Tibial artery (tissue), 4 donors: ENCODE data around the gene CDSN.

ENCODE experiments used
- DNase-seq, 2 donors: peaks; one replicate each; pipeline ENCODE4 v3.0.0-alpha.2; 2019
- H3K27ac ChIP-seq, 2 donors: fragments of 200-600 bp; sonication (generic) in 1 of 2; 1 replicate in 1 of 2; 2 replicates in 1 of 2; pipeline ENCODE4 v1.5.1; 2018 to 2019; ENCODE audit warnings: mild to moderate bottlenecking in 1 of 2
- H3K27me3 ChIP-seq, 2 donors: fragments of 200-600 bp; sonication (generic) in 1 of 2; one replicate each; pipeline versions ENCODE4 v1.5.1 to v1.6.0; 2016 to 2019
- H3K36me3 ChIP-seq, 3 donors: fragments of 200-600 bp; sonication (generic) in 2 of 3; one replicate each; pipeline ENCODE4 v1.5.1; 2016 to 2019; ENCODE audit warnings: mild to moderate bottlenecking in 2 of 3
- H3K4me1 ChIP-seq, 4 donors: fragments of 200-600 bp; sonication (generic) in 2 of 4; 1 replicate in 3 of 4; 2 replicates in 1 of 4; pipeline ENCODE4 v1.5.1; 2016 to 2019
- H3K4me3 ChIP-seq, 2 donors: fragments of 200-600 bp; sonication (generic) in 1 of 2; 1 replicate in 1 of 2; 2 replicates in 1 of 2; pipeline ENCODE4 v1.5.1; 2018 to 2019; ENCODE audit warnings: mild to moderate bottlenecking in 2 of 2
- H3K9me3 ChIP-seq, 3 donors: fragments of 200-600 bp; sonication (generic) in 1 of 3; one replicate each; pipeline ENCODE4 v1.5.1; 2016 to 2019
- CTCF ChIP-seq, 2 experiments: fragments of 200-600 bp in 1 of 2; fragments of 450-650 bp in 1 of 2; IDR thresholded peaks; one replicate each; pipeline ENCODE4 v1.5.1; 2017 to 2019; ENCODE audit warnings: antibody characterized with exemption in 2 of 2, mild to moderate bottlenecking in 1 of 2, moderate library complexity in 1 of 2
- intact Hi-C: fragments of 100-400 bp; cut with DNase I; formaldehyde crosslinking; loops from one replicate; pipeline ENCODE4 v1.15.0; 2023; ENCODE audit warnings: low total_unique reads

Gene CDSN

GRCh38 chr6:31118178-31118577 lies 2.1 kb downstream of the CDSN start:
- H3K36me3 ChIP-seq: no peaks in the 10 kb centered on the region
- no peak for TF ChIP-seq CTCF (IDR thresholded peaks at IDR 0.05)
- H3K27ac ChIP-seq: no peak overlapping the region
- DNase-seq: no peak
- peaks cover 0 to 60% (median 44%) of the 10 kb centered on the region in 4 donors for H3K4me1 ChIP-seq
- intact Hi-C loops: no loop called here
- H3K9me3 ChIP-seq: no peaks in the 10 kb centered on the region
- H3K27me3 ChIP-seq: no peaks in the 10 kb centered on the region
- H3K4me3 ChIP-seq: no peak overlapping the region

- H3K36me3 ChIP-seq: no peaks in the 10 kb centered on the region
- TF ChIP-seq CTCF (IDR thresholded peaks at IDR 0.05): no peak
- H3K27ac ChIP-seq: peak overlapping the region; percentile 49 to 74
- DNase-seq: peak in 1 of 2 donors; percentile 58
- peak overlapping the region; percentile 25 to 46 for H3K4me3 ChIP-seq
- intact Hi-C loops: no loop called here
- no peaks in the 10 kb centered on the region for H3K9me3 ChIP-seq
- peaks cover 0 to 46% (median 31%) of the 10 kb centered on the region in 4 donors for H3K4me1 ChIP-seq
- H3K27me3 ChIP-seq: no peaks in the 10 kb centered on the region
Observed at GRCh38 chr6:31116661-31117385, 3.4 kb downstream of the CDSN start.

- Histone ChIP-seq H3K27ac (peak overlapping the region in 1 of 2 donors; percentile 74), H3K36me3 (no peaks in the 10 kb centered on the region), H3K9me3 (no peaks in the 10 kb centered on the region), H3K27me3 (no peaks in the 10 kb centered on the region), H3K4me1 (peaks cover 0 to 45% (median 31%) of the 10 kb centered on the region in 4 donors), H3K4me3 (no peak overlapping the region)
- intact Hi-C loops: no loop called here
- no peak for TF ChIP-seq CTCF (IDR thresholded peaks at IDR 0.05)
- no peak for DNase-seq
Observed at GRCh38 chr6:31115941-31116560, 4.2 kb downstream of the CDSN start.

DNA sequence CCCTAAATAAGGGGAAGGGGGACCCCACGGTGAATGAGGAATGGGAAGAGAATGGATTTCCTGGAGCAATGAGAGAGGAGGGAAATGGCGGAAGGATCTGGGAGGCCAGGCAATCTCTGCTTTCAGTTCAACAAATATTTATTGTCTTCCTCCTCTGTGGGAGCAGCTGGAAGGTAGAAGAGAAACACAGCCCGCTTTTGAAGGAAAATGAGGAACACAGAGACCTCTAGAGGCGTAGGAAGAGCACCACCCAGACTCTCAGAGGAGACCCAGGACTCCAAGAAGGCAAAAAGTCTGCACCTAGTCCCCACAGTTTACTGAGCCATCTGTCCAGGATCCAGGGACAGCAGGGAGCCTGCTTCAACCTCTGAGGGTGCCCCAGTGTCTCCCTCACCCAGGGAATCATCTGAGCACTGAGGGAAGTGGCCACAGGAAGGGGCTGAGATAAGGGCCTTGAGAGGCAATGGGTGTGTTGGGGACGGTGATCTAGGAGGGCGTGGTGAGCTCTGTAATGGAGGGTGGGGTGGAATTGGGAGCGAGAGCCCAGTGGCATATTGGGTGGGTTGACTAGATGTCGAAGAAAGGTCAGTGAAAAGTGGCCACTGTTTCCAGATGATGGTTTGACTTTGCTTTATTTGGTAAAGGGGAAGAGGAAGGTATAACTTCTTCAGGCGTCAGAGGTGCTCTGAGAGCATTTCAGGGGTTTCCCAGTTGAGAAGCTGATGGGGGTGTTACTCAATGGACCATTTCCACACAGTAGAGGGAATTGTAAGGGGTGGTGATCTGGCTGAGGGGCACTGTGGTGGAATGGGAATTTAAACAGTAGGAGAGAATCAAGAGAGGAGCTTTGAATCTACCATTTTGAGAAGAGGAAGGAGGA lies 5.0 kb downstream of the CDSN start:
- Histone ChIP-seq H3K27ac (peak overlapping the region; percentile 74 to 75), H3K4me3 (peak overlapping the region; percentile 36 to 47), H3K9me3 (no peaks in the 10 kb centered on the region), H3K4me1 (peaks cover 0 to 45% (median 31%) of the 10 kb centered on the region in 4 donors), H3K27me3 (no peaks in the 10 kb centered on the region), H3K36me3 (no peaks in the 10 kb centered on the region)
- no peak for DNase-seq
- intact Hi-C loops: no loop called here
- TF ChIP-seq CTCF (IDR thresholded peaks at IDR 0.05): no peak

GRCh38 chr6:31114541-31114878 lies 5.7 kb downstream of the CDSN start, which contains the start of gene PSORS1C1:
Gene PSORS1C1, plus strand, starts transcription at chr6:31114800. Its CDS starts 14,833 bp downstream, at chr6:31129633.
- intact Hi-C loops: no loop called here
- Histone ChIP-seq H3K4me1 (peaks cover 0 to 45% (median 31%) of the 10 kb centered on the region in 4 donors), H3K27ac (peak within 1 kb of the TSS; percentile 74 to 75), H3K9me3 (no peaks in the 10 kb centered on the region), H3K4me3 (peak within 1 kb of the TSS; percentile 36 to 47), H3K36me3 (no peaks in the 10 kb centered on the region), H3K27me3 (no peaks in the 10 kb centered on the region)
- TF ChIP-seq CTCF (IDR thresholded peaks at IDR 0.05): no peak
- peak; percentile 92 to 94 for DNase-seq
